ENCODE data around the gene DNAJC8. TPM values are rescaled to one million over a fixed set of nuclear protein-coding genes. Genes with fewer than 3 reads are reported as not detected.

Gene DNAJC8
- total and polyA plus RNA-seq, 10 of the 15 experiments (the other 5 are each of a cell fraction or from before 2014, with no cell fraction given), result 91.2 to 296 (median 152) TPM

- ATAC-seq (no peak), DNase-seq (ENCODE audit: low read depth, low spot score) (no peak), FAIRE-seq (no peak)
- Histone ChIP-seq H3K27me3 (replicated peaks in 1 of 2; ENCODE audit: control insufficient read depth in 2 of 2, insufficient read depth in 2 of 2, low read length in 1 of 2) (no peaks in the 10 kb centered on the region), H3K4me1 (ENCODE audit: control insufficient read depth, insufficient read depth, low read length) (no peaks in the 10 kb centered on the region), H4K20me1 (ENCODE audit: control insufficient read depth, insufficient read depth) (no peaks in the 10 kb centered on the region), H3K36me3 (ENCODE audit: control insufficient read depth in 2 of 2, insufficient read depth in 2 of 2, low read length in 1 of 2) (peaks cover 0 to 3% of the 10 kb centered on the region in 2 experiments; a peak in 2 of 4 replicates), H3K27ac (ENCODE audit: control insufficient read depth, insufficient read depth) (no peak overlapping the region), H3K9ac (ENCODE audit: control insufficient read depth, insufficient read depth, low read length) (no peak overlapping the region; the same call in 1 of the 2 replicates), H3K79me2 (ENCODE audit: control insufficient read depth, insufficient read depth, low read length) (peaks cover 54% of the 10 kb centered on the region), H3K4me2 (ENCODE audit: control insufficient read depth, insufficient read depth) (peak overlapping the region; percentile 18; the same call in 1 of the 2 replicates), H3K4me3 (no peak overlapping the region), H3K9me3 (replicated peaks; ENCODE audit: control insufficient read depth, insufficient read depth, low read length) (no peaks in the 10 kb centered on the region), H2AFZ (ENCODE audit: control insufficient read depth, low read depth, low read length) (no peak overlapping the region; the same call in 1 of the 2 replicates)
- ChIA-PET CTCF (interaction anchor here (1.0 kb wide), 1 partner anchor 129 kb away, joined by 3 read pairs; no protein-coding TSS in a partner anchor), SMC1A (ENCODE audit: uncharacterized antibody, unreplicated experiment) (interaction anchor here (6.6 kb wide), 1 partner anchor 13 kb away, joined by 84 read pairs; no protein-coding TSS in a partner anchor), POLR2A (interaction anchor here (1.5 kb wide), 1 partner anchor 56 kb away, joined by 3 read pairs; no protein-coding TSS in a partner anchor), RAD21 (ENCODE audit: unreplicated experiment) (interaction anchor here (4.7 kb wide), 1 partner anchor 12 kb away, joined by 54 read pairs; no protein-coding TSS in a partner anchor)
- BruUV-seq (replicated peaks), result no TSS peak
- intact Hi-C loops (cut with micrococcal nuclease; ENCODE audit: unreplicated experiment), result no loop called here
- in situ Hi-C loops (cut with MboI), result no loop called here
- 68% methylated on average over 14 of the region's 14 CpGs for WGBS (ENCODE audit: insufficient coverage, insufficient replicate concordance, low lambda C conversion rate, missing lambda C conversion rate)
- no peak for TF ChIP-seq NR2C2 (IDR thresholded peaks at IDR 0.05; ENCODE audit: borderline replicate concordance, control insufficient read depth, insufficient read length, low read depth)
- no peak for TF ChIP-seq CBFB (IDR thresholded peaks at IDR 0.05; ENCODE audit: low read depth)
- no peak for TF ChIP-seq TCF12 (IDR thresholded peaks at IDR 0.05; ENCODE audit: low read depth, low read length)
- no peak for TF ChIP-seq BCL3 (IDR thresholded peaks at IDR 0.05; ENCODE audit: borderline replicate concordance, insufficient read depth, low read depth, low read length, poor library complexity, severe bottlenecking)
- no peak for TF ChIP-seq CEBPZ (IDR thresholded peaks at IDR 0.05; ENCODE audit: low read depth, low read length)
- TF ChIP-seq KDM1A (IDR thresholded peaks at IDR 0.05; ENCODE audit: borderline replicate concordance), result no peak
- no peak for TF ChIP-seq NFYA (IDR thresholded peaks at IDR 0.05; ENCODE audit: borderline replicate concordance, low read depth, low read length)
- no peak for TF ChIP-seq GABPA (IDR thresholded peaks at IDR 0.05; ENCODE audit: low read depth)
- TF ChIP-seq BHLHE40 (IDR thresholded peaks at IDR 0.05; ENCODE audit: borderline replicate concordance in 1 of 2, low read depth in 2 of 2, low read length in 1 of 2), result no peak
- TF ChIP-seq SKIL (IDR thresholded peaks at IDR 0.05; ENCODE audit: low read depth, poor library complexity, severe bottlenecking), result no peak
- no peak for TF ChIP-seq EZH2 (IDR thresholded peaks at IDR 0.05; ENCODE audit: borderline replicate concordance, control insufficient read depth, low read depth, low read length)
- TF ChIP-seq ZBTB11 (CRISPR knock-in tag; IDR thresholded peaks at IDR 0.05), result no peak
- no peak for TF ChIP-seq TAF1 (IDR thresholded peaks at IDR 0.05; ENCODE audit: borderline replicate concordance, low read depth, low read length)
Observed at GRCh38 chr1:28233264-28233606, 406 bp upstream of the DNAJC8 start.

Data from GM12878 (cell line).